ENCODE data around the gene QSOX1.
A peak's percentile ranks its signal among the peaks of the same experiment; 100 is the strongest.

QSOX1 gene

GRCh38 chr1:180225403-180225802, 70.7 kb downstream of the QSOX1 start:
- no peaks in the 10 kb centered on the region for H3K27me3 ChIP-seq (ENCODE audit: low read length)

GRCh38 chr1:180227861-180228647, 73.4 kb downstream of the QSOX1 start:
- H3F3A ChIP-seq (ENCODE audit: insufficient read depth), result peaks cover 16% of the 10 kb centered on the region; the same call in 1 of the 2 replicates
- no peak overlapping the region for H3K4me3 ChIP-seq (ENCODE audit: insufficient read depth, low read length, poor library complexity, severe bottlenecking)
- 0 out of 2 replicates have a peak, but pooled peaks cover 3% of the 10 kb centered on the region for H3K9me3 ChIP-seq (ENCODE audit: insufficient read depth, low read length)
- TF ChIP-seq EZH2phosphoT487 (conservative IDR thresholded peaks at IDR 0.05; ENCODE audit: low read length) (no peak), CTCF (IDR thresholded peaks at IDR 0.05; ENCODE audit: insufficient read depth, low read length, poor library complexity, severe bottlenecking) (no peak)
- no peaks in the 10 kb centered on the region for H3K9me2 ChIP-seq (replicated peaks; ENCODE audit: insufficient read depth, low read length)
- H4K20me1 ChIP-seq (ENCODE audit: low read depth, low read length), result no peaks in the 10 kb centered on the region
- no peaks in the 10 kb centered on the region for H3K36me3 ChIP-seq (ENCODE audit: low read length)
- no peak overlapping the region for H2AFZ ChIP-seq (ENCODE audit: low read depth, low read length, severe bottlenecking)
- no peak overlapping the region for H3K4me2 ChIP-seq (ENCODE audit: low read depth, low read length, poor library complexity, severe bottlenecking)
- no peak overlapping the region for H3K9ac ChIP-seq (ENCODE audit: low read length)
- no peaks in the 10 kb centered on the region for H3K27me3 ChIP-seq (ENCODE audit: low read length)
- no peaks in the 10 kb centered on the region for H3K79me2 ChIP-seq (ENCODE audit: insufficient read depth, low read length)
- no peak overlapping the region for H3K27ac ChIP-seq (ENCODE audit: low read depth, low read length)

More at GRCh38 chr1:180225403-180225802, 70.7 kb downstream of the QSOX1 start:
- Histone ChIP-seq H3K9me3 (ENCODE audit: insufficient read depth, low read length) (0 out of 2 replicates have a peak, but pooled peaks cover 3% of the 10 kb centered on the region), H3K36me3 (ENCODE audit: low read length) (no peaks in the 10 kb centered on the region), H3K4me2 (ENCODE audit: low read depth, low read length, poor library complexity, severe bottlenecking) (no peak overlapping the region), H3K27ac (ENCODE audit: low read depth, low read length) (no peak overlapping the region), H3K9ac (ENCODE audit: low read length) (no peak overlapping the region), H3K4me3 (ENCODE audit: insufficient read depth, low read length, poor library complexity, severe bottlenecking) (no peak overlapping the region), H3F3A (ENCODE audit: insufficient read depth) (0 out of 2 replicates have a peak, but pooled peaks cover 10% of the 10 kb centered on the region), H3K9me2 (replicated peaks; ENCODE audit: insufficient read depth, low read length) (no peaks in the 10 kb centered on the region), H3K79me2 (ENCODE audit: insufficient read depth, low read length) (no peaks in the 10 kb centered on the region), H2AFZ (ENCODE audit: low read depth, low read length, severe bottlenecking) (no peak overlapping the region), H4K20me1 (ENCODE audit: low read depth, low read length) (no peaks in the 10 kb centered on the region)
- no peak for TF ChIP-seq EZH2phosphoT487 (conservative IDR thresholded peaks at IDR 0.05; ENCODE audit: low read length)
- no peak for TF ChIP-seq CTCF (IDR thresholded peaks at IDR 0.05; ENCODE audit: insufficient read depth, low read length, poor library complexity, severe bottlenecking)

- no peaks in the 10 kb centered on the region for H3K79me2 ChIP-seq (ENCODE audit: insufficient read depth, low read length)
- no peaks in the 10 kb centered on the region for H3K27me3 ChIP-seq (ENCODE audit: low read length)
- H3K9me2 ChIP-seq (replicated peaks; ENCODE audit: insufficient read depth, low read length), result no peaks in the 10 kb centered on the region
- H3K27ac ChIP-seq (ENCODE audit: low read depth, low read length), result no peak overlapping the region
- no peak for TF ChIP-seq CTCF (IDR thresholded peaks at IDR 0.05; ENCODE audit: insufficient read depth, low read length, poor library complexity, severe bottlenecking)
- TF ChIP-seq EZH2phosphoT487 (conservative IDR thresholded peaks at IDR 0.05; ENCODE audit: low read length), result no peak
- H3K4me3 ChIP-seq (ENCODE audit: insufficient read depth, low read length, poor library complexity, severe bottlenecking), result peak overlapping the region; percentile 65
- H4K20me1 ChIP-seq (ENCODE audit: low read depth, low read length), result no peaks in the 10 kb centered on the region
- peak overlapping the region; percentile 67 for H3K9ac ChIP-seq (ENCODE audit: low read length)
- no peaks in the 10 kb centered on the region for H3K36me3 ChIP-seq (ENCODE audit: low read length)
- H3K9me3 ChIP-seq (ENCODE audit: insufficient read depth, low read length), result 0 out of 2 replicates have a peak, but pooled peaks cover 3% of the 10 kb centered on the region
- peak overlapping the region; percentile 97 for H2AFZ ChIP-seq (ENCODE audit: low read depth, low read length, severe bottlenecking)
- H3K4me2 ChIP-seq (ENCODE audit: low read depth, low read length, poor library complexity, severe bottlenecking), result peak overlapping the region; percentile 73
- H3F3A ChIP-seq (ENCODE audit: insufficient read depth), result peaks cover 16% of the 10 kb centered on the region; the same call in 1 of the 2 replicates
These were observed 74.2 kb downstream of the QSOX1 start for GRCh38 chr1:180228648-180229482.

Measured in SU-DHL-6 (cell line).